CD1c-positive myeloid dendritic cell (primary cell): ENCODE measurements around the gene EZH2.

Source experiments
- DNase-seq: peaks from one replicate; pipeline ENCODE4 v3.0.0-alpha.2; 2016; ENCODE audit errors: extremely low spot score

EZH2 gene

DNA sequence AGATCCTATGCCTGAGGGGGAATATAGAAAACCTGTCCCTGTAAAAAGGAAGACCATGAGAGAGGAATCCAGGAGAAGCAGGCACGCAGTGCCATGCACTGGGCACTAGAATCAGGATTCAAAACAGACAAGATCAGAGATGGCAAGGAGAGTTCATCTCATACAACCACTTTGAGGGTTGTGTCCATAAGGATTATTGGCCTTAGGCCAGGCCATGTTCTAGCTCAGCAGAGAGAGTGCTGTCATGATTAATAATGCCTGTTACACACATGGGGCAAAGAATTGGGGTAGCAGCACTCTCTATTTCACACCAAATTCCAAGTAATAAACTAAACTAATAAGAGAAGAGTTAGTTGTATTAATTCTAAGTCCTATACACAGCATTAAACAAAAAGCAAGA is 29.1 kb downstream of the EZH2 start:
- no peak for DNase-seq

DNA sequence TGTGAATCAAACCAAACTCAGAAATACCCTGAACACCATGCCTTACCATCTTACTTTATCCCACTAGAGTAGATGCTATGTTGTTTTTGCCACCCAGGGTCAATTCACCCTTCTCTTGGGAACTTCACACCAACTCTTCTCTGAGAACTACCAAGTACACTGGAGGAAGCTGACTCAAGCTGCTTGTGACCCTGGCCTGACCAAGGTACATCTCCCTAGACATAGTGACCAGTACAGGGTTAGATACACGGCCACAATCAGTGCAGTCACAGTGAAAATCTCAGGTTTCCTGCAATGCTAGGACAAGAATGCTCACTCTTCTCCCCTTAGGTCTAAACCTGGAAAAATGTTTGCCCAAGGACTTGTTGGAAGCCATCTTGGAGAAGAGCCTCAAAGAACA is 31.8 kb downstream of the EZH2 start:
- no peak for DNase-seq

DNA sequence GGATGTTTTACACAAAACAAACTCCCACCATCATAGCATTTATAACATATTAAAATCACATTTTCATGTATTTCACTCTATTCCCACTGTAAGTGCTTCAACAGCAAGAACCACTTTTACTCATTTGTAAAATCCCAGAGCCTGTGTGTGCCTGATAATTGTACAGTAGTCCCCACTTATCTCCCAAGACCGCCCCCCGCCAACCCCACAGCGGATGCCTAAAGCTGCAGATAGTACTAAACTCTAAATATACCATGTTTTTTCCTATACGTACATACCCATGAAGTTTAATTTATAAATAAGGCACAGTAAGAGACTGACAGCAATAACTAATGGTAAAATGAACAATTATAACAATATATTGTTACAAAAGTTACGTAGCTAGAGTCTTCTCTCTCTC is 33.5 kb downstream of the EZH2 start:
- no peak for DNase-seq

DNA sequence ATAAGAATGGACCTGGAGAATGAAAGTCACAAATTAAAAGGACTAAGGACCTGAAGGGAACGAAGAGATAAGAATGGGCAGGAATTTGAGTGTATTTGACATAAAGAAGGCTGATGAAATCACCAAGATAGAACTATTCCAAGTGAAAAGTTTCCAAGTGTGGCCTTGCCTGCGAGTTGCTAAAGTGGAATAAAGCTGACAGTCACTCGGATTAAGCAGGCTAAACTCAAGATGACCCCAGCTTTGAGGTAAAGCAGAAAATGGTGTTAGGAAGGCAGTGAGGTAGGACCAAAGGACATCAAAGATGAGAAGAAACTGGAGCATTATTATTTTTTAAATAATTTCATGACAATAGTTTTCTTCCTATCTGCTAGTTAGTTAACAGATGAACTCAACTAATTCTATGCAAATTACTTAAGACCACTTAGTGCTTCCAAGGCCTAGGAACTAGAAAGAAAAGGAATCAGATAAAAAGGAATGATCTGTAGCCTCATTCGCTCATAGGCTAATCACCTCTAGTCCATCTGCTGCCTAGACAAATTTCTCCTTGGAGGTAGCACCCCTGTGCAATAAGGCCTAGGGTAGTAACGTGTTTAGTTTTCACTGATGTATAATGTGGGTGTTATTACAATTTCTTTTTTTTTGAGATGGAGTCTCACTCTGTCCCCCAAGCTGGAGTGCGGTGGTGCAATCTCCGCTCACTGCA is 34.5 kb downstream of the EZH2 start:
- no peak for DNase-seq

DNA sequence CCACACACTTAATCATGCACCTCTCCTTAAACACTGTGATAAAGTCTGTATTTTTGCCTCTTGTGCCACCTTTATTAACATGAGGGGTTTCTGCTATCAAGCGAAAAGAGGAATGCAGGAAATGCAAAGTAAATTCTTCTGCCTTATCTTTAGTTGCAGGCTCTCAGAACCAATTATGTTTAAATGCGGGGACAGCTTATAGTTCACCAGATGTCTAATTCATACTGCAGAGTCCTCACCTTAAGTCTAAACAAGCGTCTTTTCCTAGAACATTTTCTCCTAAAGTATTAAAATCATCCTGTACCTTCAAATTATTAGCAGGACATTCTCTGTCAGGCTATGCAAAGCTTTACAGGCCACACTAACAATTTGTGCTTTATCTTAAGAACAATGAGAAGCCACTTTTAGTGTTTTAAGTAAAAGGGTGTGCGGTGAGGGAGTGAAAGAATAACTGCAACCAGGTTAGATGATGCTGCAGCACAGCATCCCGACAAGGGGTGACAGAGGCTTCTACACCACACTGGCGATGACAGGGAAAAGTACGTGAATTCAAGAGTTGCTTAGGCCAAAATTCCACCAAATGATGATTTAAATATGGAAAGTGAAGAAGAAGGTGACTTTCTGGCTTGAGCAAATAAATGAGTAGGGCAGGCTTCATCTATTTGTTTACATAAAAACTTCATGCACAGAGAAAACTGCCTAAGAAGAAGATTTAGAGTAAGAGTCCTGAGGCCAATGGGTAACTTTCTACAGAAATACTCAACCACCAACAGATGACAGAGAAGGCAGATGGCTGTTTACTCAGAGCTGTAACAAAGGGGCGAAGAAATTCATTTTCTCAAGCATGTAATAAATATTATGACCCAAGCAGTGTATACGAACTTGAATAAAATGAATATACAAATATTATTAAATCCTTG is 36.0 kb downstream of the EZH2 start:
- no peak for DNase-seq

DNA sequence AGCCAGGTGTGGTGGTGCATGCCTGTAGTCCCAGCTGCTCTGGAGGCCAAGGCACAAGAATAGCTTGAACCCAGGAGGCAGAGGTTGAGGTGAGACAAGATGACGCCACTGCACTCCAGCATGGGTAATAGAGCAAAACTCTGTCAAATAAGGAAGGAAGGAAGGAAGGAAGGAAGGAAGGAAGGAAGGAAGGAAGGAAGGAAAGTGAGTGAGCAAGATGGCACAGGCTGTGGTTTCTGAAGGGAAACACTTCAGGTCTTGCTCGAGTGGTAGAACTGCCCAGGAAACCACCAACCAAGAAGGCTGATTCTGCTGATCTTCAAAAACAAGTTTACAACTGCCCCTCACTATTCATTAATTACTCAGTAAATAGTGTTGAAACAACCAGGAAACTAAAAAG is 45.2 kb downstream of the EZH2 start:
- DNase-seq, result no peak

DNA sequence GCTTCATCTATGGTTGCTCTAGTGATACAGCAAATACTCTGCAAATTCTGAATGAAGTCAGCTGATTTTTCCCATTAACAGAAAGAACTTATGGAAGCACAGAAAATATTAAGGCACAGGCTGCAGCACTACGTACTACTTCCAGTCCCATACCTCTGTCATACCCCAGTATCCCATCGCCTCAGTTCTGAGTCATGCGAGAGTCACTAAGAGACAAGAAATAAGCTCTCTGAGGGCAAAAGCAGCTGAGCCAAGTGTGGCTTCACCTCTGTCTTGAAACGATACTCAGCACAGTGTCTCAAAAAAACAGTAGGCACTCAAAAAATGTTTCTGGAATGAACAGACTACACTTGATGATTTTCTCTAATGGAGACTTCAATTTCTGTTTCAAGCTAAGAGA is 48.2 kb downstream of the EZH2 start:
- no peak for DNase-seq

DNA sequence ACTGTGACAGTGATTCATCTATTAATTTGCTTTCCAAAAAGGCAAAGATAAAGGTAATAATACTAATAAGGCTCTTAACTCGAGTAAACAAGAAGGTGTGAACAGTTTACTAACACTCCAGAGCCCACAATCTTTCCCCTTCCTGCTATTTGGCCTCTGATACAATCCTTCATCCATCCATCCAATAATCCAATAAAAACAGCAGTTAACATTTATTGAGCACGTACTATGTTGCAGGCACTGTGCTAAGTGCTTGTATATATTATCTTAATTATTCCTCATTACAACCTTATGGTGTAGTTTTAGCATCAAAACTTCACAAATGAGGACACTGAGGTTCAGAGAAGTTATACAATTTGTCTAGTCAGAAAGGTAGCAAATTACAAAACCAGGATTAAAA is 49.5 kb downstream of the EZH2 start:
- no peak for DNase-seq

DNA sequence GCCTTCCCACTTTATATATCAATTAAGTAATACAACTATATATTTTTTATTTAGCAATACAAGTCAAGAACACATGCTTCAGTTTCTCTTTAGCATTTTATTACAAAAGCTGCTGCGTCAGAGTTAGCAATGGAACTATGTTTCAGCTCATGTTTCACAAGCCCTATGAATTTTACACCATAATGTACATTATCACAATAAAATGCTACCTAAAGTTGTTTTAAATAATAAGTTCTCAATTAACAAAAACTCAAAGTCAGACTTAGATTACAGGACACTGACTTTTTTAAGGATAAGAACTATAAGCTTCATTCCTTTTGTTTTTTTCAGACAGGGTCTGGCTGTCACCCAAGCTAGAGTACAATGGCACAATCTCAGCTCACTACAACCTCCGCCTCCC is 52.3 kb downstream of the EZH2 start:
- DNase-seq, result no peak

DNA sequence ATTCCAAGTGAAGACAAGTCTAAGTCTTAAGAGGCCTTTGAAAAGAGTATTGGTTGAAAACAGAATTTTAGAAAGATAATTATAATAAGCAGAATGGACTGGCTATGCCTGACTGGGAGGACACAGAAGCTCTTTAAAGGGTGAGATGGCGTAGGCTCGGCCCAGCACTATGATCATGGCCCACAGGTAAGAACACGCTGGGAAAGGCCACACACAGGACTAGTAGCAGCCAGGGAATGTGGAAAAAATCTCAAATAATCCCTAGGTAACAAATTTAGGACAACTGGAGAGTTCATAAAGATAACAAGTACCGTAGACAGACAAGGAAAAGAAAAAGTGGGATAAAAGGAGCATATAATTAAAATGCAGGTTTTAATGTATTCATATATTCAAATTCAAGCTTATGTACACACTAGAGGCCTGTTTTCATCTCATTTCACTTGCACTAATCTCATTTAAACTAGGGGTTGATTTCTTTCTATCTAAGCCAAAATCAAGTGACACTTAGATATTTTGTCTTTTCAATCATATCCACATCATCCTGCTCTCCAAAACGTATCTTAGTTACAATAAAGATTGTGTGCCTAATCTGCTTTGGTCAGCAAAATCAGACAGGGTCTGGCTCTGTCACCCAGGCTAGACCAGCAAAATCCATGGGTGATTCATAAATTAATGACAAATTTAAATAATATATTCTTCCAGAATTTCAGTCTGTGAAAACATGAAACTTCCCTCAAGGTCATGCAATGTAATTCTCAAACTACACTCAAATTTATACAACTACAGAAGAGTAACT is 53.0 kb downstream of the EZH2 start:
- DNase-seq, result no peak

DNA sequence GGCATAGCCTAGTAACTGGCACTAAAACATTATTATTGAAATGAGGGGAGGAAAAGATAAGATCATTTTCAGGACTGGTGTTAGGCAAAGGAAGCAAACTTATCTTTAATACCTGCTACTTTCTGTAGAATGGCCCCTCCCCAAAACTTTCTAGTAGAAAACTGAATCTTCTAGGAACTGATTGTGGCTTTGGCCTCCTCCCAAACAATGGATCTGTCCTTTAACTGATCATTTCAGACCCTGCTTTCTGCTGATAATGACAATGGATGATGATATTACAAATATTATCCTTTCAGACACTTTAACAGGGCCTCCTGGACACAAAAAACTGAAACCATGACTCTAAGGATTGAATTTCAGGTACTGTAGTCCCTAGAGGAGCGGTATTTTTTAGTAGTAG is 55.1 kb downstream of the EZH2 start:
- DNase-seq, result no peak

DNA sequence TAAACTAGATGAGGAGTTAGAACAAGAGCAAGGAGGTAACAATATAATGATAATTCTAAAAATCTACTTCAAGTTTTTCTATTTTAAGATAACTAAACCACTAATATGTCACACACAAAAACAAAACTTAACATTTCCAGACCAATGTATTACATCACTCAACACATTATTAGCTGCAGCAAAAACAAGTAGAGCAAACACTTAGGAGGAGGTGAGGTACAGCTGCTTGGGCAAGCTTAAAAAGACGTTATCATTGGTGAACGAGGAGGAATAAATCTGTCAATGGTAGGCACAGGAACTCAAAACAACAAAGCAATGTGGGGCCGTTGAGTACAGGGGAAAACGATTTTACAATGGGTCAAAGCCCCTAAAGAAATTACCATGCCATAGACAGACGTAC is 58.8 kb downstream of the EZH2 start:
- no peak for DNase-seq

DNA sequence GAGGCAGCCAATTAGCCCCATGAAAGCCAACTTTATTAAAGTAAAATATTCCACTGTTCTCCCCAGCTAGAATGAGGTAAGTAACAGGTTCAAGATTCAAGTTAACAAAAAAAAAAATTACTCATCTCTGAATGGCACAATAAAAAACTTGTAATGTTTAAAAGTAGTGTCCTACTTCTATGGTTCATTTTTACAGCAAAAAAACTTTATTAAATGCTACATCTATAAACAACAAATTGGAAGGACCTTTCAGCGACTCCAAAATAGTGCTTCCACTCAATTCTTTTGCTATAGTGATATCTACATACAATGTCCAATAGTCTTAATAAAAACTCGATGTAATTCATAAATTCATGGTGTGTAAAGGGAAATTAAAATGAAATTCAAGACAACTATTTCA is 59.2 kb downstream of the EZH2 start:
- no peak for DNase-seq

DNA sequence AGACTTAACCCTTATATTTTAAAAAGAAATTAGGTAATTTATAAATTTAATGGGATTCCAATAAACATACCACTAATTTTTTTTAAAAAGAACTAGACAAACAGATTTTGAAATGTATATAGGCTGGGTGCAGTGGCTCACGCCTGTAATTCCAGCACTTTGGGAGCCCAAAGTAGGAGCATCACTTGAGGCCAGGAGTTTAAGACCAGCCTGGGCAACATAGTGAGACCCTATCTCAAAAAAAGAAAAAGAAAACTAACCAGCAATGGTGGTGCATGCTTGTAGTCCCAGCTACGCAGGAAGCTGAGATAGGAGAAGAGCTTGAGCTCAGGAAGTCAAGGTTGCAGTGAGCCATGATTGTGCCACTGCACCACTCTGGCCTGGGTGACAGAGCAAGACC is 62.7 kb downstream of the EZH2 start:
- DNase-seq, result no peak

DNA sequence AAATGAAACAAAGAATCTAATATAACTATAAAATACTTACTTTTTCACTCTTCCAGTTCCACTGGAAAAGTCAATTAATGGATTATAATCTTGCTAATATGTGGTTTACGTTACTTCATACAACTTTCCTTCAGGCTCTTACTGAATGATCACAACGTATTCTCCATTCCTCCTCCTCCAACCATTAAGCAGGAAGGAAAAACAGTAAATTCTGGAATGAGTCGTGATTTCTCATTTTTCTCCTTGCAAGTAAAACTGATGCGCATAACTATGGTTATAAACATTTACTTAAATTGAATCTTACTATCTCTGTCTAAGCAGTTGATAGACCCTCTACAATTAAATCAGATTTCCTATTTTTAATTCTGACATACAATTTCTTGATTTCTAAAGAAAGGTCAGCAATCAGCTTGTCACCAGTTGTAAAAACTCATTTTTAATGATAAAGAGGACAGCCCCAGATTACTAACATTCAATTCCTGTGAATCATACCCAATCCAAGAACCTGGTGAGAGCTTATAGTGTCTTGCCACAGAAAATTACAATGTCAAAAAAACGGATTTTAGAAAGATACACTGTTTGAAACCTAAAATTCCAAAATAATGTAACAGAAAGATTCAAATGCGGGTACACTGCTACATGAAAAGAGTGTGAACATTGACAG is 64.3 kb downstream of the EZH2 start:
- no peak for DNase-seq

DNA sequence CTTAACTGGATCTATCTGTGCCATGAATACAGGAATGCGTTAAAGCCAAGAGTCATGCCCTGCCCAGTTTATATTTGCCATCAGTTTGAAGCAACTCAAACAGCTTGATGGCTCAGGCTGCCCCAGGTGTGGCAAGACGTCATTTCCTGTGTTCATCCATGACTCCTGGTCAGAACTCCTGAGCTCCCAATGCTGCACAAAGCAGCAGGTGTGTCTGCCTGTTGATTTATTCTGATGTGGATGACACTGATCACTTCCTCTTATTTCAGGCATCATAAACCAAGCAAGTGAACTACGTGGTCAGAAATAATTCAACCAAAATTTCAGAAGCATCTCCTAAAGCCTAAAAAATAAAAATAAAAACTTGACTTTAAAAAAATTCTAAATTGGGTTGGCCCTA is 68.5 kb downstream of the EZH2 start:
- no peak for DNase-seq

DNA sequence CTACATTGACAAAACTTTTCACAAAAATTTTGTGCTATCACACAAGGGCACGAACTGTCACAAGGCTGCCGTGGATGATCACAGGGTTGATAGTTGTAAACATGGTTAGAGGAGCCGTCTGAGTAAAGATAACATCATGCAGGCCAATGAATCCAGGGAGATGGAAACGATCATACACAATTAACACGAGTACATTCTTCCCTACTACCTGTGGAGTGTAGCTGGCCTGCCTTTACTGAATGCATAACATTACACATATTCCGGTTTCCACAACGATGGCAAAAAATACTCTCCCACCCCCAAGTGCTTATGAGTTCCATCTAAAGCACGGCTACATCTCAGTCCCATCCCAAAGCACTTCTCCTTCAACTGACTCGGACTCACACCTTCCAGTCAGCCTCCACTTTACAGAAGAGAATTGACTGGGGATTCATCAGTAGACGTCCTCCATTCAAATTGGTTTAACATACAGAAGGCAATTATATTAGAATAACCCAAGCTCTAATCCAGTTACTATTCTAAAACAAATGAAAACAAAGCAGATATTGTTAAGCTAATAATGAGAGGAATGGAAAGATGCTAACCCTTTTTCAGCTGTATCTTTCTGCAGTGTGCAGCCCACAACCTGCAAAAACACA is 69.0 kb downstream of the EZH2 start:
- no peak for DNase-seq

DNA sequence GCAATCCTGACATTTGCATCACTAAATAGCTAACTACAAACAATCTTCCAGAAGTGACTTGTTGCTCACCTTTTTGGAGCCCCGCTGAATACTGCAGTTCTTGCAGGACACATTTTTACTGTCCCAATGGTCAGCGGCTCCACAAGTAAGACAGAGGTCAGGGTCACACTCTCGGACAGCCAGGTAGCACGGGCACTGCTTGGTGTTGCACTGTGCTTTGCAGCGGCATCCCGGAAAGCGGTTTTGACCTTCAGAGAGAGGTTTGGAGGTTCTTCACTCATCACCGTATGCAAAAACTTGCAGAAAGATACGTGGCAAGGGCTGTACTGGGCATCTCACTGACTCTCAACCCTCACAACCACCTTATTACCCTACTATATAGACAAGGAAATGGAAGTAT is 70.2 kb downstream of the EZH2 start:
- no peak for DNase-seq

DNA sequence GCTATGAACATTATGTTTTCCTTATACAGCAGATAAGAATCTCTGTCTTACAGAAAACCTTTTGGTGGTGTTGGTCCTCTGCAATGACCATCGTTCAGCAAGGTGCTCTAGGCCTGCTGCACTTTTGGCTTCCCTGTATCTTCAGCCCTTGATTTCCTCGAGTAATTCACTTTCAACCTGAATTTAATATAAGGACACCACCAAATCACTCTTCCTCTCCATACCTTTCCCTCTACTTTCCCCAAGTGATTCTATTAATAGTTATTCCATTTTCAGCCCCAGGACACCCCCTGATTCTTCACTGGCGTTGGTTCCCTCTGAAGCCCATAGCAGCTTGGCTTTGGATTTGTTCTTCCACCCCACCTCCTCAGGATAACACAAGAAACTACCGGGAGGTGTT is 72.2 kb downstream of the EZH2 start:
- no peak for DNase-seq

DNA sequence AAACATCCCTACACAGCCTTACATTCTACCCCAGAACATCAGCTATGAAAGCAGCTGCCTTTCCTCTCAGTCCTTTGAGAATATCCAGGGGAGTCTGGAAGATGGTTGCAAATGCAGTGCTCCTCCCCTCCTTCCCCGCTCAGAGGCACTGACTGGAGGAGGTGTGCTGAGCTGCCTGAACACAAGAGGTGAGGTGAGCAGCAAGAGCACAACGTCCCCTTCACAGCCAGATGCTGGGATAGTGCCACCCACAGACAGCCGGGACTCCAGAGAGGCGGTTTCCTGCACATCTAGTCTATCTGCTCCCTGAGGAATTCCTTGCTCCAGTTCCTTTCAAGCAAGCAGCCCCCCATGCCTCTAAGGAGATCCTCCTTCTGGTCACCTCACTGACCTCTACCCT is 74.2 kb downstream of the EZH2 start:
- no peak for DNase-seq

DNA sequence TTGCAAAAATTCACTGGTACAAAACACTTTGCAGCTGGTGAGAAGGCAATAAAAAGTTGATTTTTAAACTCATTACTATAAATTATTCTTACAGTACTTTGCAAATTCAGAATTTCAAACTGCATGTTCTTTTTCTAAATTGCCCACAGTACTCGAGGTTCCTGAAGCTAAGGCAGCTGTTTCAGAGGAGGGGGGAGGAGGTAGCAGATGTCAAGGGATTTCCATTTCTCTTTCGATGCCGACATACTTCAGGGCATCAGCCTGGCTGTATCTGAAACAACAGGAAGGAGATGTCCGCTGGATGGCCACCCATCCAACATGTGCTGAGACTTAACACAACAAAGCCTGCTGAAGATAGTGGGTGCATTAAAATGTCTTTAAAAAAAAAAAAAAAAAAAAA is 76.7 kb downstream of the EZH2 start:
- DNase-seq, result no peak

DNA sequence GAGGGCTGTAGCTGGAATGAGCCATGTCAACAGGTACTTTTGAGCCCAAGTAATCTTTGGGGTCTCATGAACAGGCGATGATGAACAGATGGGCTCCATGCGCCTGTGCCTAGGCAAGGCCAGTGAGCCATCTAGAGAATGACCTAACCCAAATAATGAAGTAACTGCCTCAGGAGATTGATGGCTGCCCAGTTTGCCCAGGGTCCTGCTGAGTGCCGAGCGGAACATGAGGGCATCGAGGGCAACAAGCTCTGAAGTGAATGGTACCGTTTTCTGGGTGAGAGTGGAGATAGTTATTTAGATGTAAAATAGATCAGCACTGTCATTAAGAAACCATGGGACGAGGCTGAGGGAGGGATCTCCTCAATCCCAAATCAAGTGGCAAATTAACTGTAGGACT is 77.9 kb downstream of the EZH2 start:
- no peak for DNase-seq
